Measurements from ENCODE around the gene GRIA3.

- TF ChIP-seq POLR2A (IDR thresholded peaks at IDR 0.05): no peak
- no peak for TF ChIP-seq CTCF (IDR thresholded peaks at IDR 0.05)
Observed at GRCh38 chrX:123173833-123174232, 10.2 kb upstream of the GRIA3 start.

Data from sigmoid colon (tissue), 3 donors.